A549 (cell line): Measurements from ENCODE around the gene PRR14L. TPM values are rescaled to one million over a fixed set of nuclear protein-coding genes. Genes with fewer than 3 reads are reported as not detected.

Experiments
- ATAC-seq, 2 experiments: fragments of 200-7000 bp in 1 of 2; fragments of >200 bp in 1 of 2; cut with Nextera tagmentation in 1 of 2; cut with Tn5 transposase in 1 of 2; 3 replicates each; pipeline versions ENCODE4 v1.8.0 to v1.9.1; 2018 to 2020; ENCODE audit warnings: mild to moderate bottlenecking in 1 of 2, moderate library complexity in 1 of 2
- CTCF ChIA-PET: fragments of 300-600 bp; sonication (Branson Sonifier 250); formaldehyde crosslinking; extraction: SDS; loops from one replicate; lab custom pipeline; 2021; ENCODE audit warnings: antibody characterized with exemption, inconsistent platforms; lab: Yijun Ruan, JAX
- POLR2A ChIA-PET: fragments of 350-600 bp; formaldehyde crosslinking; extraction: SDS; loops from one replicate; lab custom pipeline; 2021; ENCODE audit warnings: antibody characterized with exemption, inconsistent platforms; lab: Yijun Ruan, JAX
- DNase-seq, 2 experiments: peaks; one replicate each; pipeline versions ENCODE4 v3.0.0 to v3.0.0-alpha.2; 2011 to 2016; ENCODE audit warnings: low read depth in 1 of 2, low spot score in 1 of 2
- FAIRE-seq: peaks from 2 replicates; lab custom pipeline; 2011; peaks lifted over from hg19 to GRCh38; lab: Jason Lieb, UNC
- H3K27ac ChIP-seq, 2 experiments: fragments of >200 bp; sonication (Bioruptor Twin); formaldehyde crosslinking; 3 replicates each; pipeline ENCODE4 v1.5.1; 2016 to 2017
- H3K4me1 ChIP-seq: fragments of >200 bp; sonication (Bioruptor Twin); formaldehyde crosslinking; 3 replicates; pipeline ENCODE4 v1.6.1; 2016
- H3K4me2 ChIP-seq: fragments of >200 bp; sonication (Bioruptor Twin); formaldehyde crosslinking; 3 replicates; pipeline ENCODE4 v1.6.1; 2016
- H3K4me3 ChIP-seq: fragments of >200 bp; sonication (Bioruptor Twin); formaldehyde crosslinking; 3 replicates; pipeline ENCODE4 v1.5.1; 2016
- H3K9me3 ChIP-seq: fragments of >200 bp; sonication (Bioruptor Twin); formaldehyde crosslinking; 3 replicates; pipeline ENCODE4 v1.6.1; 2016
- CEBPB ChIP-seq, 2 experiments: fragments of >200 bp in 1 of 2; sonication (Bioruptor Twin) in 1 of 2; formaldehyde crosslinking in 1 of 2; IDR thresholded peaks; 2 replicates each; pipeline ENCODE4 v1.6.1; 2012 to 2016
- CHD2 ChIP-seq: fragments of 150-350 bp; IDR thresholded peaks from 2 replicates; pipeline ENCODE4 v1.6.1; 2014; ENCODE audit warnings: low read length; ENCODE audit not compliant: partially characterized antibody
- EHMT2 ChIP-seq: fragments of 200-600 bp; sonication (generic); IDR thresholded peaks from 2 replicates; pipeline ENCODE4 v1.6.1; 2016; ENCODE audit warnings: antibody characterized with exemption, low read depth, mild to moderate bottlenecking, moderate library complexity
- EP300 ChIP-seq, 2 experiments: fragments of >200 bp; sonication (Bioruptor Twin); formaldehyde crosslinking; IDR thresholded peaks; 2 replicates in 1 of 2; 3 replicates in 1 of 2; pipeline ENCODE4 v1.6.1; 2016 to 2017
- FOSB ChIP-seq: fragments of 250-450 bp; sonication (Bioruptor Pico); IDR thresholded peaks from 2 replicates; pipeline ENCODE4 v1.5.0; 2020; ENCODE audit warnings: mild to moderate bottlenecking, moderate library complexity
- FOSL2 ChIP-seq, 2 experiments: fragments of 450-650 bp in 1 of 2; fragments of >200 bp in 1 of 2; sonication (Bioruptor Twin) in 1 of 2; formaldehyde crosslinking; IDR thresholded peaks; 2 replicates each; pipeline versions ENCODE4 v1.5.0 to v1.6.1; 2016 to 2020; ENCODE audit warnings: mild to moderate bottlenecking in 1 of 2, moderate library complexity in 1 of 2
- GATA3 ChIP-seq: IDR thresholded peaks from 2 replicates; pipeline ENCODE4 v1.6.1; 2012; ENCODE audit warnings: borderline replicate concordance
- HOXB13 ChIP-seq: fragments of 250-450 bp; sonication (Bioruptor Pico); IDR thresholded peaks from 2 replicates; pipeline ENCODE4 v1.5.0; 2020; ENCODE audit warnings: low read depth, mild to moderate bottlenecking, moderate library complexity
- KDM1A ChIP-seq: fragments of 200-600 bp; sonication (generic); IDR thresholded peaks from 2 replicates; pipeline ENCODE4 v1.6.1; 2016; ENCODE audit warnings: low read depth, mild to moderate bottlenecking
- KDM5A ChIP-seq: fragments of 200-600 bp; sonication (generic); IDR thresholded peaks from 2 replicates; pipeline ENCODE4 v1.6.1; 2016; ENCODE audit warnings: antibody characterized with exemption, mild to moderate bottlenecking
- MAZ ChIP-seq: fragments of 150-350 bp; IDR thresholded peaks from 2 replicates; pipeline ENCODE4 v1.6.1; 2014; ENCODE audit warnings: antibody characterized with exemption, low read depth, low read length, borderline replicate concordance
- MYC ChIP-seq: IDR thresholded peaks from 2 replicates; pipeline ENCODE4 v1.6.1; 2012; ENCODE audit warnings: mild to moderate bottlenecking, inconsistent platforms, low read length, improper control_type of control experiment, borderline replicate concordance
- POLR2A ChIP-seq: IDR thresholded peaks from 2 replicates; pipeline ENCODE4 v1.6.1; 2012; ENCODE audit warnings: mild to moderate bottlenecking, low read length
- RARB ChIP-seq: fragments of 250-450 bp; sonication (Bioruptor Pico); IDR thresholded peaks from 2 replicates; pipeline ENCODE4 v1.8.0; 2021; ENCODE audit warnings: mild to moderate bottlenecking, moderate library complexity
- ZNF302 ChIP-seq: fragments of 250-450 bp; sonication (Bioruptor Pico); IDR thresholded peaks from 2 replicates; pipeline ENCODE4 v1.9.0; 2021; ENCODE audit warnings: inconsistent platforms, mild to moderate bottlenecking, moderate library complexity
- WGBS: methylation state at CpG from one replicate; pipeline ENCODE4 v1.1.6; 2017; ENCODE audit errors: missing lambda C conversion rate; 5-methylcytosine and 5-hydroxymethylcytosine counted together
- polyA plus RNA-seq, 4 experiments: library from polyadenylated mRNA; depleted of rRNA in 3 of 4; stranded (reverse); fragments of >200 nt; fragmentation: RNase III in 1 of 4; extraction: RNeasy Plus Mini Kit Qiagen cat#74134 plus additional on column Dnase treatment in 1 of 4; gene quantifications; 2 replicates in 3 of 4; 3 replicates in 1 of 4; pipeline ENCODE4 v1.2.3, GENCODE V29; 2011 to 2017
- TF ChIP-seq, protein P1 (sequence below): fragments of >200 bp; sonication (Bioruptor Twin); formaldehyde crosslinking; IDR thresholded peaks from 3 replicates; pipeline ENCODE4 v1.5.1; 2016
- TF ChIP-seq, protein P2 (sequence below): IDR thresholded peaks from 2 replicates; pipeline ENCODE4 v1.6.1; 2012
- TF ChIP-seq, protein P3 (sequence below): fragments of 150-350 bp; IDR thresholded peaks from 2 replicates; pipeline ENCODE4 v1.6.1; 2014; ENCODE audit warnings: low read depth, mild to moderate bottlenecking, low read length
- TF ChIP-seq, protein P4 (sequence below): fragments of >200 bp; sonication (Bioruptor Twin); formaldehyde crosslinking; IDR thresholded peaks from 3 replicates; pipeline ENCODE4 v1.6.1; 2016
- TF ChIP-seq, protein P5 (sequence below): IDR thresholded peaks from 2 replicates; pipeline ENCODE4 v1.6.1; 2012; ENCODE audit warnings: low read depth, borderline replicate concordance

Gene PRR14L
- polyA plus RNA-seq, 2 of the 4 experiments (the other 2 are of a cell fraction), result 5.6 to 15.7 TPM

DNA sequence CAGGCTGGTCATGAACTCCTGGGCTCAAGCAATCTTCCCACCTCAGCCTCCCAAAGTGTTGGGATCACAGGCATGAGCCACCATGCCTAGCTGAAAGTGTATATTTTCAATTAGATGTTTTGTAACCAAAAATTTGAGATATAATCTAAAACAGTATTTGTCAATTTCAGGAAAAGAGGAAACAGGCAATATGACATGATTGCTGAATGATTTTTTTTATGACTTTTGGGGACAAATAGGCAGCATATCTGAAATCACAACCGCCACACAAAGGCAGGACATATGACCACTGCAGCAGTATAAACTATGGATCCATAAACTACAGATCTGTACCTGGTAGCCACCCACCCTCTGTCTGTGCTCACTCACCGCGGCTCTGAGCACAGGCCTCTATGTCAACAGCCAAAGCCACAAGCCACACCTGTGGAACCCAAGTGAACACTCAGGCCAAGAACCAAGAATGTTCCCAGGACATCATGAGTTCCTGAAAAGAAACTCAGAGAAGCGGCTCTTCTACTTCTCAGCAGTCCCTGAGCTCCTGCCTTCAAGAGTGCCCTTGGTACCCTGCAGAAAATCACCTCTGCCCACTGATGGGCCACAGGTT, 110.4 kb downstream of the PRR14L start:
- TF ChIP-seq EP300 (IDR thresholded peaks at IDR 0.05) (no peak), KDM5A (no peak), CHD2 (no peak), FOSB (CRISPR knock-in tag) (no peak), FOSL2 (IDR thresholded peaks at IDR 0.05) (no peak), FOSL2 (CRISPR knock-in tag; IDR thresholded peaks at IDR 0.05) (no peak), KDM1A (no peak), POLR2A (no peak), EHMT2 (no peak), HOXB13 (CRISPR knock-in tag) (no peak), GATA3 (no peak), MYC (no peak), ZNF302 (CRISPR knock-in tag) (no peak), MAZ (no peak), RARB (CRISPR knock-in tag) (no peak), CEBPB (IDR thresholded peaks at IDR 0.05) (no peak)
- TF ChIP-seq, protein P1, sequence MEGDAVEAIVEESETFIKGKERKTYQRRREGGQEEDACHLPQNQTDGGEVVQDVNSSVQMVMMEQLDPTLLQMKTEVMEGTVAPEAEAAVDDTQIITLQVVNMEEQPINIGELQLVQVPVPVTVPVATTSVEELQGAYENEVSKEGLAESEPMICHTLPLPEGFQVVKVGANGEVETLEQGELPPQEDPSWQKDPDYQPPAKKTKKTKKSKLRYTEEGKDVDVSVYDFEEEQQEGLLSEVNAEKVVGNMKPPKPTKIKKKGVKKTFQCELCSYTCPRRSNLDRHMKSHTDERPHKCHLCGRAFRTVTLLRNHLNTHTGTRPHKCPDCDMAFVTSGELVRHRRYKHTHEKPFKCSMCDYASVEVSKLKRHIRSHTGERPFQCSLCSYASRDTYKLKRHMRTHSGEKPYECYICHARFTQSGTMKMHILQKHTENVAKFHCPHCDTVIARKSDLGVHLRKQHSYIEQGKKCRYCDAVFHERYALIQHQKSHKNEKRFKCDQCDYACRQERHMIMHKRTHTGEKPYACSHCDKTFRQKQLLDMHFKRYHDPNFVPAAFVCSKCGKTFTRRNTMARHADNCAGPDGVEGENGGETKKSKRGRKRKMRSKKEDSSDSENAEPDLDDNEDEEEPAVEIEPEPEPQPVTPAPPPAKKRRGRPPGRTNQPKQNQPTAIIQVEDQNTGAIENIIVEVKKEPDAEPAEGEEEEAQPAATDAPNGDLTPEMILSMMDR, result no peak
- TF ChIP-seq, protein P2, sequence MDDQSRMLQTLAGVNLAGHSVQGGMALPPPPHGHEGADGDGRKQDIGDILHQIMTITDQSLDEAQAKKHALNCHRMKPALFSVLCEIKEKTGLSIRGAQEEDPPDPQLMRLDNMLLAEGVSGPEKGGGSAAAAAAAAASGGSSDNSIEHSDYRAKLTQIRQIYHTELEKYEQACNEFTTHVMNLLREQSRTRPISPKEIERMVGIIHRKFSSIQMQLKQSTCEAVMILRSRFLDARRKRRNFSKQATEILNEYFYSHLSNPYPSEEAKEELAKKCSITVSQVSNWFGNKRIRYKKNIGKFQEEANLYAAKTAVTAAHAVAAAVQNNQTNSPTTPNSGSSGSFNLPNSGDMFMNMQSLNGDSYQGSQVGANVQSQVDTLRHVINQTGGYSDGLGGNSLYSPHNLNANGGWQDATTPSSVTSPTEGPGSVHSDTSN, result no peak
- TF ChIP-seq, protein P3, sequence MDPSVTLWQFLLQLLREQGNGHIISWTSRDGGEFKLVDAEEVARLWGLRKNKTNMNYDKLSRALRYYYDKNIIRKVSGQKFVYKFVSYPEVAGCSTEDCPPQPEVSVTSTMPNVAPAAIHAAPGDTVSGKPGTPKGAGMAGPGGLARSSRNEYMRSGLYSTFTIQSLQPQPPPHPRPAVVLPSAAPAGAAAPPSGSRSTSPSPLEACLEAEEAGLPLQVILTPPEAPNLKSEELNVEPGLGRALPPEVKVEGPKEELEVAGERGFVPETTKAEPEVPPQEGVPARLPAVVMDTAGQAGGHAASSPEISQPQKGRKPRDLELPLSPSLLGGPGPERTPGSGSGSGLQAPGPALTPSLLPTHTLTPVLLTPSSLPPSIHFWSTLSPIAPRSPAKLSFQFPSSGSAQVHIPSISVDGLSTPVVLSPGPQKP, result no peak
- TF ChIP-seq, protein P4, sequence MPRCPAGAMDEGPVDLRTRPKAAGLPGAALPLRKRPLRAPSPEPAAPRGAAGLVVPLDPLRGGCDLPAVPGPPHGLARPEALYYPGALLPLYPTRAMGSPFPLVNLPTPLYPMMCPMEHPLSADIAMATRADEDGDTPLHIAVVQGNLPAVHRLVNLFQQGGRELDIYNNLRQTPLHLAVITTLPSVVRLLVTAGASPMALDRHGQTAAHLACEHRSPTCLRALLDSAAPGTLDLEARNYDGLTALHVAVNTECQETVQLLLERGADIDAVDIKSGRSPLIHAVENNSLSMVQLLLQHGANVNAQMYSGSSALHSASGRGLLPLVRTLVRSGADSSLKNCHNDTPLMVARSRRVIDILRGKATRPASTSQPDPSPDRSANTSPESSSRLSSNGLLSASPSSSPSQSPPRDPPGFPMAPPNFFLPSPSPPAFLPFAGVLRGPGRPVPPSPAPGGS, result no peak
- TF ChIP-seq, protein P5, sequence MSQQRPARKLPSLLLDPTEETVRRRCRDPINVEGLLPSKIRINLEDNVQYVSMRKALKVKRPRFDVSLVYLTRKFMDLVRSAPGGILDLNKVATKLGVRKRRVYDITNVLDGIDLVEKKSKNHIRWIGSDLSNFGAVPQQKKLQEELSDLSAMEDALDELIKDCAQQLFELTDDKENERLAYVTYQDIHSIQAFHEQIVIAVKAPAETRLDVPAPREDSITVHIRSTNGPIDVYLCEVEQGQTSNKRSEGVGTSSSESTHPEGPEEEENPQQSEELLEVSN, result no peak
- H3K9me3 ChIP-seq, result no peaks in the 10 kb centered on the region
- H3K4me3 ChIP-seq, result no peak overlapping the region
- no peak overlapping the region for H3K27ac ChIP-seq
- WGBS, result 96% methylated on average over 4 of the region's 4 CpGs
- ATAC-seq, result no peak
- no peak for FAIRE-seq
- no peaks in the 10 kb centered on the region for H3K4me1 ChIP-seq
- no peak overlapping the region for H3K4me2 ChIP-seq
- ChIA-PET CTCF (interaction anchor here (0.6 kb wide), 1 partner anchor 251 kb away, joined by 3 read pairs; no protein-coding TSS in a partner anchor), POLR2A (interaction anchor here (1.2 kb wide), 1 partner anchor 22 kb away, joined by 6 read pairs; no protein-coding TSS in a partner anchor)
- no peak for DNase-seq
